T-helper 2 cell (primary cell): Measurements from ENCODE around the gene MCC.
"Not testable (repeated sequence)": the region's sequence is repeated elsewhere in the genome, so short reads cannot be mapped to it uniquely, and the experiment has no call there.

Source experiments
- DNase-seq, 5 experiments: peaks; one replicate each; pipeline versions ENCODE4 v3.0.0 to v3.0.0-alpha.2; 2012 to 2022

MCC gene

GRCh38 chr5:113421693-113422092 is 66.6 kb downstream of the MCC start:
- no peak for DNase-seq

- no peak for DNase-seq
These were observed 82.7 kb downstream of the MCC start for GRCh38 chr5:113405530-113405929.

- DNase-seq = no peak
These were observed 84.0 kb downstream of the MCC start for GRCh38 chr5:113404269-113404668.

- not testable (repeated sequence) for DNase-seq
These were observed 90.3 kb downstream of the MCC start for GRCh38 chr5:113397986-113398385.

GRCh38 chr5:113397046-113397445 is 91.2 kb downstream of the MCC start:
- DNase-seq = no peak

- no peak for DNase-seq
These were observed 93.6 kb downstream of the MCC start for GRCh38 chr5:113394658-113395057.

GRCh38 chr5:113390224-113390623 is 98.0 kb downstream of the MCC start:
- DNase-seq = peak in 1 of 5 experiments; percentile 54

GRCh38 chr5:113389116-113389515 is 99.1 kb downstream of the MCC start:
- DNase-seq = no peak

- DNase-seq = no peak
These were observed 100.4 kb downstream of the MCC start for GRCh38 chr5:113387844-113388243.

GRCh38 chr5:113384782-113385285 is 103.4 kb downstream of the MCC start:
- DNase-seq = no peak

- DNase-seq = no peak
These were observed 105.5 kb downstream of the MCC start for GRCh38 chr5:113382731-113383130.

GRCh38 chr5:113381791-113382190 is 106.5 kb downstream of the MCC start:
- no peak for DNase-seq

- DNase-seq = peak in 1 of 5 experiments; percentile 24
These were observed 107.4 kb downstream of the MCC start for GRCh38 chr5:113380807-113381326.

GRCh38 chr5:113379936-113380806 is 108.1 kb downstream of the MCC start:
- no peak for DNase-seq

GRCh38 chr5:113378959-113379541 is 109.2 kb downstream of the MCC start:
- DNase-seq = peak in 4 of 5 experiments; percentile 16 to 67 (median 28)

- DNase-seq = no peak
These were observed 109.7 kb downstream of the MCC start for GRCh38 chr5:113378514-113378913.

- DNase-seq = peak in 2 of 5 experiments; percentile 36 to 52
These were observed 110.2 kb downstream of the MCC start for GRCh38 chr5:113378081-113378480.

GRCh38 chr5:113376640-113377039 is 111.6 kb downstream of the MCC start:
- DNase-seq = no peak

- DNase-seq = no peak
These were observed 112.7 kb downstream of the MCC start for GRCh38 chr5:113375480-113376060.

- no peak for DNase-seq
These were observed 114.8 kb downstream of the MCC start for GRCh38 chr5:113373426-113373825.

- no peak for DNase-seq
These were observed 116.5 kb downstream of the MCC start for GRCh38 chr5:113371721-113372196.

GRCh38 chr5:113367586-113367985 is 120.7 kb downstream of the MCC start:
- no peak for DNase-seq

- no peak for DNase-seq
These were observed 123.8 kb downstream of the MCC start for GRCh38 chr5:113364466-113364865.
